Mesothelial cell of epicardium (in vitro differentiated cells): ENCODE data around the gene MRPL37. TPM values are rescaled to one million over a fixed set of nuclear protein-coding genes. Genes with fewer than 3 reads are reported as not detected.

ENCODE experiments used
- DNase-seq, 2 experiments: peaks; one replicate each; pipeline ENCODE4 v3.0.0; 2021; ENCODE audit warnings: low spot score in 2 of 2; ENCODE audit not compliant: unreplicated experiment in 2 of 2
- H3K27ac Mint-ChIP-seq: 2 replicates; pipeline ENCODE4 v1.8.0; 2021; ENCODE audit warnings: mixed read lengths
- H3K27me3 Mint-ChIP-seq: 2 replicates; pipeline ENCODE4 v1.8.0; 2021; ENCODE audit warnings: low read depth, mixed read lengths
- H3K36me3 Mint-ChIP-seq: 2 replicates; pipeline ENCODE4 v1.8.0; 2021; ENCODE audit warnings: mixed read lengths
- H3K4me1 Mint-ChIP-seq: 2 replicates; pipeline ENCODE4 v1.8.0; 2021; ENCODE audit warnings: mixed read lengths
- H3K4me3 Mint-ChIP-seq: 2 replicates; pipeline ENCODE4 v1.8.0; 2021; ENCODE audit warnings: mild to moderate bottlenecking, moderate library complexity, mixed read lengths
- H3K9me3 Mint-ChIP-seq: 2 replicates; pipeline ENCODE4 v1.8.0; 2021; ENCODE audit warnings: mixed read lengths
- CTCF ChIP-seq: fragments of 200-600 bp; sonication (generic); IDR thresholded peaks from one replicate; pipeline ENCODE4 v1.5.0; 2021; ENCODE audit warnings: antibody characterized with exemption; ENCODE audit not compliant: unreplicated experiment
- total RNA-seq: library from RNA; stranded (reverse); gene quantifications from 3 replicates; pipeline ENCODE4 v1.2.1, GENCODE V29; 2021

Gene MRPL37
- total RNA-seq, 1 donor from 2014 or later, result 56.9 TPM

GRCh38 chr1:54173681-54174080 is 26.3 kb upstream of the MRPL37 start:
- DNase-seq, result no peak
- Mint-ChIP-seq H3K4me3 (no peak overlapping the region), H3K27ac (no peak overlapping the region), H3K27me3 (no peaks in the 10 kb centered on the region), H3K36me3 (no peaks in the 10 kb centered on the region), H3K4me1 (no peaks in the 10 kb centered on the region), H3K9me3 (no peaks in the 10 kb centered on the region)
- TF ChIP-seq CTCF, result no peak

GRCh38 chr1:54174106-54174505 is 25.9 kb upstream of the MRPL37 start:
- Mint-ChIP-seq H3K4me3 (no peak overlapping the region), H3K27me3 (no peaks in the 10 kb centered on the region), H3K4me1 (no peaks in the 10 kb centered on the region), H3K27ac (no peak overlapping the region), H3K9me3 (no peaks in the 10 kb centered on the region), H3K36me3 (no peaks in the 10 kb centered on the region)
- TF ChIP-seq CTCF, result no peak
- DNase-seq, result no peak

GRCh38 chr1:54176621-54177327 is 23.2 kb upstream of the MRPL37 start:
- no peaks in the 10 kb centered on the region for H3K4me1 Mint-ChIP-seq
- H3K9me3 Mint-ChIP-seq, result no peaks in the 10 kb centered on the region
- no peak overlapping the region for H3K27ac Mint-ChIP-seq
- H3K4me3 Mint-ChIP-seq, result no peak overlapping the region
- no peaks in the 10 kb centered on the region for H3K27me3 Mint-ChIP-seq
- no peak for DNase-seq
- peaks cover 7% of the 10 kb centered on the region for H3K36me3 Mint-ChIP-seq
- no peak for TF ChIP-seq CTCF

- no peak for TF ChIP-seq CTCF
- no peaks in the 10 kb centered on the region for H3K4me1 Mint-ChIP-seq
- no peaks in the 10 kb centered on the region for H3K27me3 Mint-ChIP-seq
- DNase-seq, result no peak
- H3K4me3 Mint-ChIP-seq, result no peak overlapping the region
- H3K36me3 Mint-ChIP-seq, result peaks cover 8% of the 10 kb centered on the region
- no peaks in the 10 kb centered on the region for H3K9me3 Mint-ChIP-seq
- H3K27ac Mint-ChIP-seq, result no peak overlapping the region
These were observed 22.2 kb upstream of the MRPL37 start for GRCh38 chr1:54177726-54178125.

- H3K4me1 Mint-ChIP-seq, result no peaks in the 10 kb centered on the region
- no peak overlapping the region for H3K4me3 Mint-ChIP-seq
- H3K36me3 Mint-ChIP-seq, result peaks cover 8% of the 10 kb centered on the region
- no peaks in the 10 kb centered on the region for H3K9me3 Mint-ChIP-seq
- no peak for DNase-seq
- no peak overlapping the region for H3K27ac Mint-ChIP-seq
- no peak for TF ChIP-seq CTCF
- H3K27me3 Mint-ChIP-seq, result no peaks in the 10 kb centered on the region
These were observed 21.5 kb upstream of the MRPL37 start for GRCh38 chr1:54178296-54179070.
